GM21825 (cell line): ENCODE data around the gene SKAP1.
A peak's percentile ranks its signal among the peaks of the same experiment; 100 is the strongest.
"Not testable (repeated sequence)": the region's sequence is repeated elsewhere in the genome, so short reads cannot be mapped to it uniquely, and the experiment has no call there.

Source experiments
- ATAC-seq: cut with Tn5 transposase; IDR thresholded peaks from one replicate; pipeline ENCODE4 v1.9.1; 2021; ENCODE audit warnings: mild to moderate bottlenecking, moderate library complexity; ENCODE audit not compliant: unreplicated experiment

SKAP1 gene

DNA sequence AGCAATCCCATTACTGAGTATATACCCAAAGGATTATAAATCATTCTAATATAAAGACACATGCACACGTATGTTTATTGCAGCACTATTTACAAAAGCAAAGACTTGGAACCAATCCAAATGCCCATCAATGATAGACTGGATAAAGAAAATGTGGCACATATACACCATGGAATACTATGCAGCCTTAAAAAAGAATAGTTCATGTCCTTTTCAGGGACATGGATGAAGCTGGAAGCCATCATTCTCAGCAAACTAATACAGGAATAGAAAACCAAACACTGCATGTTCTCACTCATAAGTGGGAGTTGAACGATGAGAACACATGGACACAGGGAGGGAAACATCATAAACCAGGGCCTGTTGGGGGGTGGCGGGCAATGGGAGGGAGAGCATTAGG lies 19.3 kb upstream of the SKAP1 start:
- ATAC-seq: not testable (repeated sequence)

GRCh38 chr17:48445248-48445620 lies 15.2 kb upstream of the SKAP1 start:
- ATAC-seq: no peak

DNA sequence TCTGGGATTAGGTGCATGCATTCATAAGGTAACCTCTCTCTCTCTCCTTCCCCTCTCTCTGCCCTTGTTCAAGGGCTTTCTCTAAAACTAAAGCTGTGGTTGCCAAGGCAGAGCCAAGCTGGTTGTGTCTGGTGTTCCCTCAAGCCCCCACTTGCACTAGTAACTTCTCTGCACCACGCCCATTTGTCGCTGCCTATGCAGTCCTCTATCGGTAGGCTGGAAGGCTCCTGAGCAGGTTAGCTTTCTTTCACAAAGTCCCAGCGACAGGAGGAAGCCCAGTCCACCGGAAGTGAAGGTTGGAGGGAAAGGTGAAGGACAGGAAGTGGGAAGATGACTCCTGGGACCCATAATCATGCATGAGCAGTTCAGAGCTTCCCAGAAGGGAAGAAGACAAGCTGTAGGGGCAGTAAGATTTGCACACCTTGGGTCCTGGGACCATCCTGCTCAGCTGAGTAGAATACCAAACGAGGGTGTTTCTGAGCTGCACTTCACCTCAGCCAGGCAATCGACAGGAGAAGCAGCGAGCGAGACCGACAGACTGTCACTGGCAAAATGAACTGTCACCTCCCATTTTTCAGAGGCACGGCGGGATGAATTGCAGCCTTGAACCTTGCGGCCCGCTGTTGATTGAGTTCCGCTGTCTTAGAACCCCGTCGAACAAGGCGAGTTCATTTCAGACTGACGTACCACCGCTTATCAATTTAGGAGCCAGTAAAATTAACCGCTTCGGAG lies 14.7 kb upstream of the SKAP1 start:
- ATAC-seq: no peak

- ATAC-seq: no peak
These were observed 13.7 kb upstream of the SKAP1 start for GRCh38 chr17:48443712-48444111.

GRCh38 chr17:48442819-48443218 lies 12.8 kb upstream of the SKAP1 start:
- no peak for ATAC-seq

DNA sequence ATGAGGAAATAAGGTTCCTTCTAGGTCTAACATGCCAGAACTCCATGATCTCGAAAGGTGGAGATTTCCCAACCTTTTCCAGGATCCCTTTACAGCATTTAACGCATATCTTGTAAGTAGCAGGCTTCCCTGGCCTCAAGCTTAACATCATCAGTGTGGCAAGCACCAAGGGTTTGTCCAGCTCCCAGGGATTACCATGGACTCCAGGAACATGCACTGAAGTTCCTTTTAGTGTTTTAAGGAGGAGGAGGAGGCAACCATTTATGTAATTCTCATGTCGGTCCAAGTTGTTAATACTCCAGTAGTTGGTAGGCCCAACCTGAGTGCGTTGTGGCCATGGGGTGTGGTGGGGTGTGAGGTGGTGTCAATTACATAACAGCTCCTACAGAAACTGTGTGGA lies 11.8 kb upstream of the SKAP1 start:
- no peak for ATAC-seq

- ATAC-seq: peak; percentile 53
These were observed 11.3 kb upstream of the SKAP1 start for GRCh38 chr17:48441231-48441711.

- ATAC-seq: no peak
These were observed 10.7 kb upstream of the SKAP1 start for GRCh38 chr17:48440669-48441068.

- ATAC-seq: no peak
These were observed 10.0 kb upstream of the SKAP1 start for GRCh38 chr17:48439875-48440505.

GRCh38 chr17:48439110-48439850 lies 9.3 kb upstream of the SKAP1 start:
- ATAC-seq: no peak

DNA sequence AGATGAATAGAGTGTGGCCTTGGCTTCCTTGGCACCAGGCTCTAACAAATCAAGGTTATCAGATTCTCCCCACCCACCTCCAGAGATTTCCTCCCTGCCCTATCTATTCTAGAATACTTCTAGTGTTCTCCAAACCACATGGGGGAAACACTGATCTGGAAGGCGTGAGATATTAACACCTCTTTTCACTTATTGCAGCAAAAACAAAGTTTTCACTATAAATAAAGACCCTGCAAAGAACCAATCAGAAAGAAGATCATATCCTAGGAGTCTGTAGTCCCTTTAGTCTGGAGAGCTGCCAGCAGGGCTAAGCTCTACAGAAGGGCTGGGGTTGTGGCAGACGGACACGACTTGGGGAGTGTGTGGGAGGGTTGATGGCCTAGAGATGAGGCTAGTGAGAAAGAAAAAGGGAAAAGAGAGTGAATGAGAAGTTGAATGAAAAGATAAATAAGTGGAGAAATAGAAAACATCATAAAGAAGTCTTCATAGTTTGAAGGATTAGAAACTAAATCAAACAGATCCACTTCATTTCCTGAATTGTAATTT lies 8.6 kb upstream of the SKAP1 start:
- ATAC-seq: no peak

GRCh38 chr17:48433896-48434295 lies 3.9 kb upstream of the SKAP1 start:
- ATAC-seq: no peak

GRCh38 chr17:48432820-48433775 lies 3.1 kb upstream of the SKAP1 start:
- ATAC-seq: no peak

- no peak for ATAC-seq
These were observed 858 bp downstream of the SKAP1 start for GRCh38 chr17:48429156-48429555.

- ATAC-seq: no peak
These were observed 2.4 kb downstream of the SKAP1 start for GRCh38 chr17:48427598-48427997.

DNA sequence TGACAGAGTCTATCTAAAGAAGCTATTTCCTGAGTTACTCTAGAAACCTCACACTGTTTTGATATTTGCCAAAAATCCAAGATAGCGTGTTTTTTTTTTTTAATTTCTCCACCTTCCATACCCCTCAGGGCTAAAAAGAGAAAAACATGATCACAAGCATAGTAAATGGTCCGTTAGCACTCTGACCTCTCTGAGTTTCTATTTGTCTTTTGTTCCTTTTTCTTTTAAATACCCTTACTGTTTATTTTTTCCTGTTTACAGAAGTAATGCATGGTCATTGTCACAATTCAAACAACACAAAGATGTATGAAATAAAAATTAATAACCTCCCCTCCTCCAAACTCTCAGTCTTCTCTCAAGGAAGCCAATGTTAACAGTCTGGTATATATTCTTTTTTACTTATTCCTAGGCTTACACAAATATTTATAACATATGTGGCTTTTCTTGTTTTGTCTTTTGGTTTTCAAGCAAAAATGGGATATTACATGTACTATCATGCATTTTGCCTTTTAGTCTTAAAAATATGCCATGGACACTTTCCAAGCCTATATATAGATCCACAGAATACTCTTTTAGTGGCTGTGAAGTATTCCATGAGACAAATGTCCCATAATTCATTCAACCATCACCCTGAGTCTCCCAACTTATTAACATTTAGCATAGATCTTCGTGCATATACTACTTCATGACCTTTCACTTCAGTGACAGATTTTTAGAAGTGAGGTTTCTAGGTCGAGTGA lies 3.1 kb downstream of the SKAP1 start:
- ATAC-seq: no peak

GRCh38 chr17:48426019-48426665 lies 3.9 kb downstream of the SKAP1 start:
- no peak for ATAC-seq

DNA sequence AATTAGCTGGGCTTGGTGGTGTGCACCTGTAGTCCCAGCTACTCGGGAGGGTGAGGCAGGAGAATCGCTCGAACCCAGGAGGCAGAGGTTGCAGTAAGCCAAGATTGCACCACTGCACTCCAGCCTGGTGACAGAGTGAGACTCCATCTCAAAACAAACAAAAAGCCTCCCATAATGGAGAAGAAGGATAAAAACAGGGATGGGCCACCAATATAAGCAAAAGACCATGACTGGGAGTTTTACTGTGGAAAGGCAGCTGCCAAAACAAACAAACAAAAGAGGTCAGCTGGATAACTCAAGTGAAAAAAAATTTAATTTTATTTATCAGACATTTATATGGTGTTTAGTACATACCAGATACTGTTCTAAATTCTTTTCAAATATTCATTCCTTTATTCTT lies 8.0 kb downstream of the SKAP1 start:
- not testable (repeated sequence) for ATAC-seq

DNA sequence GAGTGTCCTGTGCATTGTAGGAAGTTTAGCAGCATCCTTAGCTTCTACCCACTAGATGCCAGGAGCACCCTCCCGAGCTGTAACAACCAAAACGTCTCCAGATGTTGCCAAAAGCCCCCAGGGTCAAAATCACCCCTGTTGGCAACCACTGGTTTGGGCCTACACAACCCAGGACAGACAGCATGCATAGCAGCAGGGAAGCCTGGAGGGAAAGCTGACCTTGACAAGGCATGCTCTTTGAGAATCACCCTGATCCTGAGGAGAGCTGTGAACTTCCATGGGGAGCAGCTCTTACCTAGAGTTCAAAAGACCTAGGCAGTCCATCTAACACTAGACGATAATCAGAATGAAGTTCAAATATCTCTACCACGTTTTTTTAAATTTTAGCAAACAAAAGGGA lies 9.2 kb downstream of the SKAP1 start:
- ATAC-seq: no peak
